ENCODE data around the gene SNX25.

The SNX25 gene

DNA sequence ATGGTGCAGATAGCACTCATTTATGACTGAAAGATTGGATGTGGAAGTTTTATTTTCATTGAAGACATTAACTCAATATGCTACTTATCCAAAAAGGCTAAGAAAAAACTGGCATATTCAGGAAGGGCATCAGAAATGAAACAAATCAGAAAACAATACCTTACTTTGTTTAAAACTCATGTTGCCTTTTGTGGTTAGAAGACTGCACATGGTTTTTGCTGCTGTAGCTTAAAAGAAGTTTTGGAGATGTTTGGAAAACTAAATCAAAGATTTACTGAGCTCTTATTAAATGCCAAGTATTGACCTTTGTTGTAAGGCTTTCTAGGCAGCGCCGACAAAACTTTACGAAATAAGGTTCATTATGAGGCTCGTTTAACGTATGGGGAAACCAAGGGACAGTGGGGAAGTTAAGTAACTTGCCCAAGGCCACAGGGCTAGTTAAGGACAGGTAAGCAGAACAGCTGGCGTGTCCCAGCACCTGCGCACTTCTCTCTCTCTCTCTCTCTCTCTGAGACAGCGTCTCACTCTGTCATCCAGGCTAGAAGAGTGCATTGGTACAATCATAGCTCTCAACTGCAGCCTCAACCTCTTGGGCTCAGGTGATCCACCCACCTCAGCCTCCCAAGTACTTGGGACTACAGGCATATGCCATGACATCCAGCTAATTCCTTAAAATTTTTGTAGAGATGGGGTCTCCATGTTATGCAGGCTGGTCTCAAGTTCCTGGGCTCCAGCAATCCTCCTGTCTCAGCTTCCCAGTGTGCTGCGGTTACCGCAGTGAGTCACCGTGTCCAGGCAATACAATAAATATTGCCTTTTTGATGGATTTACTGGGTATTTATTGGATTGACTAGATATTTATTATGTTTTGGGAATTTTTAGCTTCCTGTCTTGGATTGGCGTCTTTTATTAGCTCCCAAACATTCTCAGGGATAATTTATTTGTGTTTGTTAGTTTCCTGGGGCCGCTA lies 170.2 kb downstream of the SNX25 start:
- ChIA-PET POLR2A (no interaction called here), CTCF (interaction anchor here (0.9 kb wide), 1 partner anchor 237 kb away, joined by 3 read pairs; the partner anchor contains the start of gene SLC25A4)
- no peak for DNase-seq (ENCODE audit: low read depth, low spot score)
- TF ChIP-seq, protein P1, sequence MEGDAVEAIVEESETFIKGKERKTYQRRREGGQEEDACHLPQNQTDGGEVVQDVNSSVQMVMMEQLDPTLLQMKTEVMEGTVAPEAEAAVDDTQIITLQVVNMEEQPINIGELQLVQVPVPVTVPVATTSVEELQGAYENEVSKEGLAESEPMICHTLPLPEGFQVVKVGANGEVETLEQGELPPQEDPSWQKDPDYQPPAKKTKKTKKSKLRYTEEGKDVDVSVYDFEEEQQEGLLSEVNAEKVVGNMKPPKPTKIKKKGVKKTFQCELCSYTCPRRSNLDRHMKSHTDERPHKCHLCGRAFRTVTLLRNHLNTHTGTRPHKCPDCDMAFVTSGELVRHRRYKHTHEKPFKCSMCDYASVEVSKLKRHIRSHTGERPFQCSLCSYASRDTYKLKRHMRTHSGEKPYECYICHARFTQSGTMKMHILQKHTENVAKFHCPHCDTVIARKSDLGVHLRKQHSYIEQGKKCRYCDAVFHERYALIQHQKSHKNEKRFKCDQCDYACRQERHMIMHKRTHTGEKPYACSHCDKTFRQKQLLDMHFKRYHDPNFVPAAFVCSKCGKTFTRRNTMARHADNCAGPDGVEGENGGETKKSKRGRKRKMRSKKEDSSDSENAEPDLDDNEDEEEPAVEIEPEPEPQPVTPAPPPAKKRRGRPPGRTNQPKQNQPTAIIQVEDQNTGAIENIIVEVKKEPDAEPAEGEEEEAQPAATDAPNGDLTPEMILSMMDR (IDR thresholded peaks at IDR 0.05; ENCODE audit: insufficient read depth, low read length, missing control alignments): no peak
- H3K4me3 ChIP-seq (ENCODE audit: low read depth, low read length): no peak overlapping the region

DNA sequence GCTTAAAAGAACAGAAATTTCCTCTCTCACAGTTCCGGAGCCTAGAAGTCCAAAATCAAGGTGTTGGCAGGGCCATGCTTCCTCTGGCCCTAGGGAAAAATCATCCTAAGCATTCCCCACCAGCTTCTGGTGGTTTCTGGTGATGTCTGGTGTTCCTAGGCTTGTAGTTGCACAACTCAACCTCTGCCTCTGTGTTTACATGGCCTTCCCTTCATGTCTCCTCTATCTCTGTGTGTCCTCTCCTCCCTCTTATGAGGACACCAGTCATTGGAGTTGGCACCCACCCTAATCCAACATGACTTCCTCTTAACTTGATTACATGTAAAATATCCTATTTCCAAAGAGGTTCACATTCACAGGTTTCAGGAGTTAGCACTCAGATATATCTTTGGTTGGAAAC lies 170.9 kb downstream of the SNX25 start:
- no peak for DNase-seq (ENCODE audit: low read depth, low spot score)
- CTCF ChIA-PET: interaction anchor here (0.9 kb wide), 1 partner anchor 238 kb away, joined by 3 read pairs; the partner anchor contains the start of gene SLC25A4
- TF ChIP-seq, protein P1 (IDR thresholded peaks at IDR 0.05; ENCODE audit: insufficient read depth, low read length, missing control alignments): no peak
- no peak overlapping the region for H3K4me3 ChIP-seq (ENCODE audit: low read depth, low read length)
- POLR2A ChIA-PET: no interaction called here

DNA sequence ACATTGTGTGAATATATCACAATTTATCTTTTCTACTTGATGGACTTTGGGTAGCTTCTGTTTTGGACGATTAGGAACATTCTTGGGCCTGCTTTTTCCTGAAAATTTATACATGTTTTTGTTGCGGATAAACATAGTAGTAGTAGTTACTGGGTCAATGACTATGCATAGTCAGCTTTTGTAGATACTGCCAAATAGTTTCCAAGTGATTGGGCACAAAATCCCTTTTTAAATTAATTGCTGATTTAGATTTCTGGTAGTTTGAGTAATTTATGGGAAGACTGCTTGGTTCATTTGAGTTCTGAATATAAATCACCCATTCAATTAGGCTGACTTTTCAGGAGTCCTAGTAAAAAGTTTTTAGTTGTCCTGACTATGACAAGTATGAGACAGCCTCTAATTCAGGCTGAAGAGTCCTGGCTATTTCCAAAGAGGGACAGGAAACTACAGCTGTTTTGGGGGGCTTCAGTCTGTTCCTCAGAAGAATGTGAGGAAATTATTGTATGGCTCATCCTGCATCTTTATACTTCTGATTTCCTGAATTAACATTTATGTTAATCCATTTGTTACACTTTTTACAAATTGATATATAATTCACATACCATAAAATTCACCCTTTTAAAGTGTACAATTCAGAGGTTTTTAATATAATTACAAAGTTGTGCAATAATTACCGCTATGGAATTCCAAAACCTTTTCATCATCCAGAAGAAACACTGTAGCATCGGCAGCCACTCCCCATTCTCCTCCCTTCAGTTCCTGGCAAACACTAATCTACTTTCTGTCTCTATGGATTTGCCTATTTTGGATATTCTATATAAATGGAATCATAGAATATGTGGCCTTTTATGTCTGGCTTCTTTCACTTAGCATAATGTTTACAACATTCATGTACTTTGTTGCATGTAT lies 172.1 kb downstream of the SNX25 start:
- ChIA-PET POLR2A (no interaction called here), CTCF (no interaction called here)
- no peak overlapping the region for H3K4me3 ChIP-seq (ENCODE audit: low read depth, low read length)
- no peak for DNase-seq (ENCODE audit: low read depth, low spot score)
- TF ChIP-seq, protein P1 (IDR thresholded peaks at IDR 0.05; ENCODE audit: insufficient read depth, low read length, missing control alignments): no peak

DNA sequence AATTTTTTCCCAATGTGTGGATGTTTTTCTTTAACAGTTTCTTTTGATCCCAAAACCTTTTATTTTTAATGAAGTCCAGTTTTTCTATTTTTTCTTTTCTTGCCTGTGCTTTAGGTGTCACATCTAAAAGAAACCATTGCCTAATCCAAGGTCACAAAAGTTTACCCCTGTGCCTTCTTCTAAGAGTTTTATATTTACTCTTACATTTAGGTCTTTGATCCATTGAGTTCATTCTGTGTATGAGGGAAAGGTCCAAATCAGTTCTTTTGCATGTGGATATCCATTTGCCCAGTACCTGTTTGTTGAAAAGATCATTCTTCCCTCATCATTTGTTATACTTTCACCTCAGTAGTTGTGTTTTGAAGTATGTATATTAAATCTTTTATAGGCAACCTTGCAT lies 173.4 kb downstream of the SNX25 start:
- DNase-seq (ENCODE audit: low read depth, low spot score): no peak
- CTCF ChIA-PET: no interaction called here
- TF ChIP-seq, protein P1 (IDR thresholded peaks at IDR 0.05; ENCODE audit: insufficient read depth, low read length, missing control alignments): no peak
- POLR2A ChIA-PET: no interaction called here
- H3K4me3 ChIP-seq (ENCODE audit: low read depth, low read length): no peak overlapping the region

DNA sequence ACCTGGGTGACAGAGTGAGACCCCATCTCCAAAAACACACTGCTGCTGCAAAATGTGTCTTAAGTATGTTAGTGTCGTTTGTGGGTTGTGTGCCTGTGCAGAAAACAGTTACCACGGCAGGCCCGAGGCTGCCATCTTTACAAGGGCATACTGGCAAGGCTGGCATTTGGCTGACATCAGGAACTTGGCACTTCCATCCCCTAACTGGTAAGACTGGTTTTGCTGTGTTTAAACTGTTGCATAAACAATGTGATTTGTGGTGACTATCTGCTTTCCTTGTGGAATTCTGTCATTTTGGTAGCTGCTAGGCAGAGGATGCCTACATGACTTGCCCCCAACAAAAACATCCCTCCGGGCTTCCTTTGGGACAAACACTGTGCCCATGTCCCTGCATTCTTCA lies 174.1 kb downstream of the SNX25 start:
- POLR2A ChIA-PET: no interaction called here
- no peak overlapping the region for H3K4me3 ChIP-seq (ENCODE audit: low read depth, low read length)
- CTCF ChIA-PET: no interaction called here
- no peak for DNase-seq (ENCODE audit: low read depth, low spot score)
- TF ChIP-seq, protein P1 (IDR thresholded peaks at IDR 0.05; ENCODE audit: insufficient read depth, low read length, missing control alignments): no peak

All from AG04449 (cell line).